AG20443 (cell line): Measurements from ENCODE around the gene MYO18A.
A peak's percentile ranks its signal among the peaks of the same experiment; 100 is the strongest.

Experiments
- DNase-seq: peaks from one replicate; pipeline ENCODE4 v3.0.0; 2012; ENCODE audit warnings: low spot score, mixed read lengths

The MYO18A gene

GRCh38 chr17:29124135-29124924 is 55.9 kb downstream of the MYO18A start:
- peak; percentile 84 for DNase-seq

GRCh38 chr17:29123111-29123510 is 57.1 kb downstream of the MYO18A start:
- DNase-seq = no peak

GRCh38 chr17:29121442-29121841 is 58.8 kb downstream of the MYO18A start:
- DNase-seq = no peak

DNA sequence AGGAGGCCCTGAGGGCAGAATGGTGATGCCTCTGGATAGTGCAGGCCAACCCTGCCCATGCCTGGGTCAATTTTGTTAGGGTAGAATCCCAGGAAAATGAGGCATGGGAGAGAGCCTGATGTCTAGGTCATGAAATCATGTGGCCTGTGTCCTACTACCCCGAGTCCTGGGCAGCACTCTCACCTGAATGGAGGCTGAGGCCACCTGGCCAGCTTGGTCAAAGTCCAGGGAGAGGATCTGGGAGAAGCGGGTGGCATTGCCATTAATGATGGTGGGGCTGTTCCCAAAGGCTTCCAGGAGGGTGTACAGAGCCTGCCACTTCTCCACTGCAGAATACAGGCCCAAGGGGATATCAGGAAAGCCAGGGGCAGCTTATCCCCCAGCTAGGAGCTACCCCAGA is 59.8 kb downstream of the MYO18A start:
- DNase-seq = no peak

GRCh38 chr17:29119265-29119664 is 60.9 kb downstream of the MYO18A start:
- DNase-seq = no peak

DNA sequence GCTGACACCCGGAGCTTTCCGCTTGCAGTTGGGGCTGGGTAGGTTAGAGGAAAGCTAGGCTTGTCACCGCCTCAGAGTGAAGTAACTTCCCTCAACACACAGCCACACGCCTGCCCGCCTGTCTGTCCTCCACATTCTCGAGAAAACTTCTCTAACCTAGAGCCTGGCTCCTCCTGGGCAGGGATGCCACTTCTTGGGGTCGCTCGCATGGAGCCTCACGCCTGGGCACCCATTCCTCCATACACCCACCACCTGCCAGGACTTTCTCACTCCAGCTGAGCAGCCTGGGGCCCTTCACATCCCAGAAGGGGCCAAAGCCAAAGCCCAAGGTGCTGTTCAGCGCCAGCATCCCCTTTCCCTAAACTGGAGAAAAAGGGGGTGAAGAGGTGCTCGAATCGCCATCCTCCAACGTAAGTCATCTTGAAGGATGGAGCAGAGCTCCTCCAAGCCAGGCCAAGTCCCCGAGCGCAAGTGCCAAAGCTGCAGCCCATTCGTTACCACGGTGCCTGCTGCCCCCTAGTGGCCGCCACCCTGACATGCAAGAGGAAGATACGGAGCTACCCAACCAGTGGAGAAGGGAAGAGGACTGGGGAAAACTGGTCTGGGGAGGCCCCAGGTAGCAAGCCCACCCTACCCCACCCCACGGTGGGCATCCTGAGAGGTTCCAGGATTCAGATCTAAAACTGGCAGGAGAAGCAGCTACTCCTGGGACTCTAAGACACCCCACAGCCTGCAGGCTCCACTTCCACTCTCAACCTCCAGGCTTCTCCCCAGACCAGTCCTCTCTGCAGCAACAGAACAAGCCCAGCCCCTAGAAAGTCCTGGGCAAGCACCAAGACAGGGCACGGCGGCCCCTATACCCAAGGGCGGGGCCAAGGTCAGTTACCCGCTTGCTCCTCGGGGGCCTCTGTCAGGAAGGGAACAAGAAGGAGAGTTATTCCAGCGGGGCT is 63.1 kb downstream of the MYO18A start:
- DNase-seq = peak; percentile 84

DNA sequence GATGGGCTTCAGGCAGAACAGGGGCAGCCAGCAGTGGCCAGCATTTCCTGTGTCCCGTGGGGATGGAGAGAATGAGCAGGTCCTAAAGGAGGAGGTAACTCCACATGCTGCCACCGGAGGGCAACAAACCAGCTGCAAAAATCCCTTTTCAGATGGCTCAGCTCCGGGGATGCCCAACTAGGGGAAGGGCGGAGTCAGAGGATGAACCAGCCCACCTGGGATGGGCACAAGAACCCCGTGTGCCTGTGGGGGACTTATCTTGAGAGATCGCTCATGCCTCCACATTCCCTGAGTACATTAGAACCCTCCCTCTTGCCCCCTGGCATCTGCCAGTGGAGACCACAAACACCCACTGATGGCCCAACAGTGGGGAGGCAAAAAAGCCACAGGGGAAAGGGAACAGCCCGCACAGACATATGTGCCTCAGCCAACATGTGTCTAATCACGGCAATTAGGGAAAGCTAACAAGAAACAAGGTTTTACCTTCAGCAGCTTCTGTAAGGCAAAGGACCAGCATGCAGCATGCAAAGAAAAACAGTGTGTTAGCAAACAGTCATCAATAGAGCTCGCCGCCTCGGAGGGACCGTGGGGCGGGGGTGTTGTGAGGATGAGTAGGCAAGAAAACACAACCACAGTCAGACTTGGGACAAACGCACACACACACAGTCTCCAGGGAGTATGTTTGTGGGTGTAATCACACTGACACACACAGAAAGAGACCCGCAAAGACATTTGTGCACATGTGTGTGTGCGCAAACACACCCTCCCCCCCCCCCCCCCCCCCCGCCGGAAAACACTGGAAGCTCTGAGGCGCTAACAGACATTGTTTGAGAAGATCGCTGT is 64.0 kb downstream of the MYO18A start:
- peak; percentile 71 for DNase-seq

- DNase-seq = no peak
Measured at GRCh38 chr17:29115435-29115834, 64.8 kb downstream of the MYO18A start.

- no peak for DNase-seq
Measured at GRCh38 chr17:29114141-29114540, 66.1 kb downstream of the MYO18A start.

DNA sequence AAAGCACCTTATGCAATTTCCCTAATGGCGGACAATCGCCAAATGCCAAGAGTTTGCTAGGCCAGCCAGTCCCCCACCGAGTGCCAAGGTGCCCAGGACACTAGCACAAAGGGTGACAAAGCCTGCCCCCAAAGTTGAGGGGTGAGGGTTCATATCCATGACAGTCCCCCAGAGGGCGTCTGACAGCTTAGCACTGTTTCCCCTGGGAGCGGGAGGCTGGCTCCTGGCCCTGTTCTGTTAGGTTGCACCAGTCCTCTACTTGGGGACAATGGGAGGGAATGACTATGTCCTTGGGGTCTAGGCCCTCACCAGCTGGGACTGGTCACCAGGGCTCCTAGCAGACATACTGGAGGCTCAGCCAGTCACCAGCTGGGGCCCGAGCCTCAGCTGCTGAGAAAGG is 66.9 kb downstream of the MYO18A start:
- DNase-seq = no peak

DNA sequence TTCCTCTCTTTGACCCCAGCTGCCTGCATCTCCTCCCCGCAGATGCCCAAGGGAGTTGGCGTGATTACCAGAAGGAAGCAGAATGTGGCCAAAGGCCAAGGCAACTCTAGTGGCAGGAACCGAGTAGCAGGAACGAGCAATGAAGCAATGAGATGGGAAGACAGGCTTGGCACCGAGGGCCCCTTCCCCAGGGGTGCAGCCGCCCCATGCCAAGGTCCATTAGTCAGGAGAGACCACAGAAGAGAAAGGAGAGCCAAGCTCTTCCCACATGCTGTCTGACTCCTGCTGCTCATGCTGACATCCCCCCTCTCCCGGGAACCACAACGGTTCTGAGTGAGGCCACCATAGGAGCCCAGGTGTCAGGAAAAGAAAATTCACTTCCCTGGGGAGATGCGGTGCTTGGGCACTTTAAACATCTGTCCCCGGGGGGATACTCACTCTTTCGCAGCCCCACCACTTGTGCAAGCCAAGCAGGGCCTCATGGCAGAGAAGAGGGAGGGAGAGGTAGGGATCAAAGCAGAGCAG is 67.4 kb downstream of the MYO18A start:
- DNase-seq = peak; percentile 52

DNA sequence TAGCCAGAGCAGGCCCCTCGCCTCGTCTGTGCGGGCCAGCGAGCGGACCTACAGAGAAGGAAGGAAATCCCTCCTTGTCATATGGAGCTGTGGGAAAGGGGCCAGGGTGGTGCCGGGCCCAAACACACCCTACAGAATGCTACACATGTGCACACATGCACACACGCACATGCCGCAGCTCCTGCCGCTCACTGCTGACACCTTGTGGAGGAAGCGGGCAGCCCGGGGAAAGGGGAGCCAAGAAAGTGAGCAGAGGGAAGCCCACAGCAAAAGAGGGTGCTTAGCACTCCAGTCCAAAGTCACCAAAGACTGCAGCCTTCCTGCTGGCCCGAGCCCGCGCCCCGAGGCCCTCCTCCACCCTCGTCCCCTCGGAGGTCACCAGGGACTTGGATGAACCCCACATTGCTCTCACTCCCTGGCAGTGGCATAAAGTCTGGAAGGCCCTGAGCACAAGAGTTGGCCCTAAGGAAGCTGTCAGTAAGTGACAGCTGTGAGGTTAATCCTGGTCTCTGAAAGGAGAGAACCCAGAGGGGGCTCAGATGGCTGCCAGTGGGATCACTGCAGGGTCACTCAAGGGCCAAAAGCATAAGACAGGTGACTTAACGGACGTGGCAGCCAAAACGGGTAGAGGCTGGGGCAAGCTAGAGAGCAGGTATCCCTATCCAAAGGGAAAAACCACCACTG is 68.2 kb downstream of the MYO18A start:
- DNase-seq = peak; percentile 87

DNA sequence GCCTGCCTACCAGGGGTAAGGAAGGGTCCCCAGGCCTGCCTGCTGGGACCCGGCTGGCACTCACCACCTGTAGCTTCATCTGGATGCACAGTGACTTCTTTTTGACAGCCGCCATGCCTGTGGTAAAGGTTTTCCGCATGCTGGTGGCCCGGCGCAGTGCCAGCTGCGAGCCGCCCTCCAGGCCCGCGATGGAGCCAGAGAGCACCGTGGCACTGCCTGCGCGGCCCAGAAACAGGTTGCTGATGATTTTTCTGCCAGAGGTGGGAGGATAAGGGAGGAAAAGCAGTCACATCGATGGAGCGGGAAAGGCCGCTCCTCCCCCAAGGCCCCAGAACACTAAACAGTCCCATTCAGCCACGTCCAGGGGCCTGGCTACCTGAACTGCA is 69.8 kb downstream of the MYO18A start:
- no peak for DNase-seq

- DNase-seq = no peak
Measured at GRCh38 chr17:29109477-29110371, 70.5 kb downstream of the MYO18A start.

GRCh38 chr17:29108823-29109476 is 71.2 kb downstream of the MYO18A start:
- DNase-seq = no peak

GRCh38 chr17:29107933-29108822 is 72.0 kb downstream of the MYO18A start:
- DNase-seq = no peak

DNA sequence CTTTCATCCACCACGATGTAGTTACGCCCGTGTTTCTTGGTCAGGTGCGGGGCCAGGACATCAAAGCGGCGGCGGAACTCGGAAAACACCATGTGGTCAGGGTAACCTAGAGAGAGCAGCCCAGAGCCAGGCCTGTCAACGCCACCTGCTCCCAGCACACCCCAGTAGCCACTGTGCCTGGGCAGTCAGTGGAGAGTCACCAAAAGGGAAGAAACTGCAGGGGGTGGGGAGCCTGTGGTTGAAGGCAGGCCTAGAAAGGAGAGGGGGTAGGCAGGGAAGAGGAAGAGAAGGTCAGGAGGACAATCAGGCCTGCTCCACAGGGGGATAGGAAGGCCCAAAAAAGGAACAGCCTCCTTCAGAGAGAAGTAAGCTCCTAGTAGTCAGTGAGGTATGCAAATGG is 73.1 kb downstream of the MYO18A start:
- DNase-seq = no peak

- no peak for DNase-seq
Measured at GRCh38 chr17:29103341-29103740, 76.9 kb downstream of the MYO18A start.

- DNase-seq = no peak
Measured at GRCh38 chr17:29102741-29103181, 77.4 kb downstream of the MYO18A start.
